COLO668 (cell line): ENCODE results near the gene HPX.
"Not testable (repeated sequence)": the region's sequence is repeated elsewhere in the genome, so short reads cannot be mapped to it uniquely, and the experiment has no call there.

ENCODE experiments used
- DNase-seq: peaks from one replicate; lab custom pipeline; 2025; ENCODE audit not compliant: unreplicated experiment; lab: John Stamatoyannopoulos, UW

HPX gene

GRCh38 chr11:6393989-6394670 is 46.7 kb downstream of the HPX start:
- DNase-seq, result no peak

- DNase-seq, result not testable (repeated sequence)
Observed at GRCh38 chr11:6392251-6392650, 48.5 kb downstream of the HPX start.

GRCh38 chr11:6391537-6392134 is 49.2 kb downstream of the HPX start:
- no peak for DNase-seq

- no peak for DNase-seq
Observed at GRCh38 chr11:6390718-6391469, 49.9 kb downstream of the HPX start.

- DNase-seq, result peak; percentile 92
Observed at GRCh38 chr11:6389905-6390717, 50.7 kb downstream of the HPX start, which contains the start of gene SMPD1. TSS of gene SMPD1 (plus strand) at chr11:6390474. CDS start at chr11:6390599, 125 bp downstream.

- no peak for DNase-seq
Observed at GRCh38 chr11:6388748-6389147, 52.0 kb downstream of the HPX start.

GRCh38 chr11:6387811-6388599 is 52.8 kb downstream of the HPX start:
- DNase-seq, result no peak

GRCh38 chr11:6385046-6385777 is 55.6 kb downstream of the HPX start:
- no peak for DNase-seq
